ENCODE data around the gene ANKRD36C.
A peak's percentile ranks its signal among the peaks of the same experiment; 100 is the strongest.
"Not testable (repeated sequence)": the region's sequence is repeated elsewhere in the genome, so short reads cannot be mapped to it uniquely, and the experiment has no call there.

Gene ANKRD36C

GRCh38 chr2:95991351-95992094 lies at the start of gene ANKRD36C:
ANKRD36C (minus strand) TSS chr2:95991824; CDS start chr2:95991708, 116 bp downstream.
- H3K9me3 Mint-ChIP-seq; H3K4me1 Mint-ChIP-seq (ENCODE audit: low read depth); H3K36me3 Mint-ChIP-seq (ENCODE audit: low read depth): not testable (repeated sequence)
- peak; percentile 41 for DNase-seq (ENCODE audit: low spot score)
- Mint-ChIP-seq H3K27ac (peak within 1 kb of the TSS; percentile 97), H3K27me3 (ENCODE audit: low read depth) (peaks cover 21% of the 10 kb centered on the region), H3K4me3 (peak within 1 kb of the TSS; percentile 90)

GRCh38 chr2:96035554-96035953 lies 43.9 kb upstream of the ANKRD36C start:
- H3K4me3 Mint-ChIP-seq; H3K4me1 Mint-ChIP-seq (ENCODE audit: low read depth); H3K36me3 Mint-ChIP-seq (ENCODE audit: low read depth); DNase-seq (ENCODE audit: low spot score); H3K27ac Mint-ChIP-seq; H3K9me3 Mint-ChIP-seq; H3K27me3 Mint-ChIP-seq (ENCODE audit: low read depth): not testable (repeated sequence)

GRCh38 chr2:96034792-96035191 lies 43.2 kb upstream of the ANKRD36C start, which contains the start of gene GPAT2:
GPAT2 (minus strand) TSS chr2:96034916; CDS start chr2:96032359, 2,557 bp downstream.
- not testable (repeated sequence) for H3K27ac Mint-ChIP-seq; H3K9me3 Mint-ChIP-seq; H3K4me1 Mint-ChIP-seq (ENCODE audit: low read depth); H3K27me3 Mint-ChIP-seq (ENCODE audit: low read depth); H3K4me3 Mint-ChIP-seq; DNase-seq (ENCODE audit: low spot score); H3K36me3 Mint-ChIP-seq (ENCODE audit: low read depth)

GRCh38 chr2:96033997-96034396 lies 42.4 kb upstream of the ANKRD36C start:
- H3K4me1 Mint-ChIP-seq (ENCODE audit: low read depth); DNase-seq (ENCODE audit: low spot score); H3K36me3 Mint-ChIP-seq (ENCODE audit: low read depth); H3K9me3 Mint-ChIP-seq; H3K27me3 Mint-ChIP-seq (ENCODE audit: low read depth); H3K27ac Mint-ChIP-seq; H3K4me3 Mint-ChIP-seq: not testable (repeated sequence)

GRCh38 chr2:96027725-96028325 lies 36.2 kb upstream of the ANKRD36C start:
- not testable (repeated sequence) for H3K4me3 Mint-ChIP-seq; H3K27ac Mint-ChIP-seq; DNase-seq (ENCODE audit: low spot score); H3K27me3 Mint-ChIP-seq (ENCODE audit: low read depth); H3K4me1 Mint-ChIP-seq (ENCODE audit: low read depth); H3K9me3 Mint-ChIP-seq; H3K36me3 Mint-ChIP-seq (ENCODE audit: low read depth)

GRCh38 chr2:96025755-96026154 lies 34.1 kb upstream of the ANKRD36C start:
- not testable (repeated sequence) for H3K27me3 Mint-ChIP-seq (ENCODE audit: low read depth); H3K36me3 Mint-ChIP-seq (ENCODE audit: low read depth); H3K4me3 Mint-ChIP-seq; H3K27ac Mint-ChIP-seq; DNase-seq (ENCODE audit: low spot score); H3K4me1 Mint-ChIP-seq (ENCODE audit: low read depth); H3K9me3 Mint-ChIP-seq

- no peaks in the 10 kb centered on the region for H3K36me3 Mint-ChIP-seq (ENCODE audit: low read depth)
- peaks cover 3% of the 10 kb centered on the region for H3K4me1 Mint-ChIP-seq (ENCODE audit: low read depth)
- no peaks in the 10 kb centered on the region for H3K27me3 Mint-ChIP-seq (ENCODE audit: low read depth)
- no peak for DNase-seq (ENCODE audit: low spot score)
- no peaks in the 10 kb centered on the region for H3K9me3 Mint-ChIP-seq
- no peak overlapping the region for H3K27ac Mint-ChIP-seq
- no peak overlapping the region for H3K4me3 Mint-ChIP-seq
Measured at GRCh38 chr2:96025194-96025492, 33.5 kb upstream of the ANKRD36C start.

- no peaks in the 10 kb centered on the region for H3K9me3 Mint-ChIP-seq
- no peak overlapping the region for H3K27ac Mint-ChIP-seq
- H3K27me3 Mint-ChIP-seq (ENCODE audit: low read depth), result no peaks in the 10 kb centered on the region
- H3K4me1 Mint-ChIP-seq (ENCODE audit: low read depth), result peaks cover 3% of the 10 kb centered on the region
- no peaks in the 10 kb centered on the region for H3K36me3 Mint-ChIP-seq (ENCODE audit: low read depth)
- DNase-seq (ENCODE audit: low spot score), result no peak
- H3K4me3 Mint-ChIP-seq, result no peak overlapping the region
Measured at GRCh38 chr2:96024336-96025193, 32.9 kb upstream of the ANKRD36C start.

- not testable (repeated sequence) for DNase-seq (ENCODE audit: low spot score); H3K27me3 Mint-ChIP-seq (ENCODE audit: low read depth); H3K4me3 Mint-ChIP-seq; H3K4me1 Mint-ChIP-seq (ENCODE audit: low read depth); H3K36me3 Mint-ChIP-seq (ENCODE audit: low read depth); H3K9me3 Mint-ChIP-seq; H3K27ac Mint-ChIP-seq
Measured at GRCh38 chr2:96023701-96024100, 32.1 kb upstream of the ANKRD36C start.

- DNase-seq (ENCODE audit: low spot score), result peak; percentile 61
- H3K27ac Mint-ChIP-seq; H3K9me3 Mint-ChIP-seq; H3K36me3 Mint-ChIP-seq (ENCODE audit: low read depth); H3K4me3 Mint-ChIP-seq; H3K27me3 Mint-ChIP-seq (ENCODE audit: low read depth); H3K4me1 Mint-ChIP-seq (ENCODE audit: low read depth): not testable (repeated sequence)
Measured at GRCh38 chr2:96022701-96023447, 31.2 kb upstream of the ANKRD36C start.

GRCh38 chr2:96022126-96022525 lies 30.5 kb upstream of the ANKRD36C start:
- not testable (repeated sequence) for H3K9me3 Mint-ChIP-seq; H3K4me1 Mint-ChIP-seq (ENCODE audit: low read depth); H3K27me3 Mint-ChIP-seq (ENCODE audit: low read depth); H3K4me3 Mint-ChIP-seq; DNase-seq (ENCODE audit: low spot score); H3K27ac Mint-ChIP-seq; H3K36me3 Mint-ChIP-seq (ENCODE audit: low read depth)

- H3K4me1 Mint-ChIP-seq (ENCODE audit: low read depth); H3K27ac Mint-ChIP-seq; H3K4me3 Mint-ChIP-seq; H3K36me3 Mint-ChIP-seq (ENCODE audit: low read depth); DNase-seq (ENCODE audit: low spot score); H3K27me3 Mint-ChIP-seq (ENCODE audit: low read depth); H3K9me3 Mint-ChIP-seq: not testable (repeated sequence)
Measured at GRCh38 chr2:96021142-96021541, 29.5 kb upstream of the ANKRD36C start.

- not testable (repeated sequence) for H3K9me3 Mint-ChIP-seq; H3K4me3 Mint-ChIP-seq; DNase-seq (ENCODE audit: low spot score); H3K27me3 Mint-ChIP-seq (ENCODE audit: low read depth); H3K4me1 Mint-ChIP-seq (ENCODE audit: low read depth); H3K36me3 Mint-ChIP-seq (ENCODE audit: low read depth); H3K27ac Mint-ChIP-seq
Measured at GRCh38 chr2:96019909-96020590, 28.4 kb upstream of the ANKRD36C start.
